ENCODE measurements around the gene NRF1.
"Not testable (repeated sequence)": the region's sequence is repeated elsewhere in the genome, so short reads cannot be mapped to it uniquely, and the experiment has no call there.

NRF1 gene

GRCh38 chr7:129782818-129783583 lies 171.5 kb downstream of the NRF1 start:
- no peak for DNase-seq (ENCODE audit: low spot score)

- no peak for DNase-seq (ENCODE audit: low spot score)
These were observed 172.0 kb downstream of the NRF1 start for GRCh38 chr7:129783584-129783919.

- no peak for DNase-seq (ENCODE audit: low spot score)
These were observed 172.9 kb downstream of the NRF1 start for GRCh38 chr7:129784437-129784782.

- no peak for DNase-seq (ENCODE audit: low spot score)
These were observed 173.5 kb downstream of the NRF1 start for GRCh38 chr7:129784783-129785684.

GRCh38 chr7:129785685-129786514 lies 174.4 kb downstream of the NRF1 start:
- DNase-seq (ENCODE audit: low spot score), result no peak

GRCh38 chr7:129786825-129787563 lies 175.5 kb downstream of the NRF1 start:
- DNase-seq (ENCODE audit: low spot score), result no peak

- DNase-seq (ENCODE audit: low spot score), result no peak
These were observed 177.5 kb downstream of the NRF1 start for GRCh38 chr7:129789000-129789399.

GRCh38 chr7:129789652-129790051 lies 178.1 kb downstream of the NRF1 start:
- DNase-seq (ENCODE audit: low spot score), result no peak

GRCh38 chr7:129790136-129790535 lies 178.6 kb downstream of the NRF1 start:
- DNase-seq (ENCODE audit: low spot score), result no peak

GRCh38 chr7:129792721-129793120 lies 181.2 kb downstream of the NRF1 start:
- DNase-seq (ENCODE audit: low spot score), result no peak

- no peak for DNase-seq (ENCODE audit: low spot score)
These were observed 182.2 kb downstream of the NRF1 start for GRCh38 chr7:129793506-129794310.

- not testable (repeated sequence) for DNase-seq (ENCODE audit: low spot score)
These were observed 182.9 kb downstream of the NRF1 start for GRCh38 chr7:129794461-129794860.

GRCh38 chr7:129796186-129796775 lies 184.8 kb downstream of the NRF1 start:
- DNase-seq (ENCODE audit: low spot score), result no peak

- DNase-seq (ENCODE audit: low spot score), result no peak
These were observed 185.8 kb downstream of the NRF1 start for GRCh38 chr7:129797214-129797789.

- no peak for DNase-seq (ENCODE audit: low spot score)
These were observed 187.3 kb downstream of the NRF1 start for GRCh38 chr7:129798616-129799349.

GRCh38 chr7:129799350-129799955 lies 187.9 kb downstream of the NRF1 start:
- no peak for DNase-seq (ENCODE audit: low spot score)

- no peak for DNase-seq (ENCODE audit: low spot score)
These were observed 189.4 kb downstream of the NRF1 start for GRCh38 chr7:129800901-129801300.

GRCh38 chr7:129801882-129802281 lies 190.4 kb downstream of the NRF1 start:
- DNase-seq (ENCODE audit: low spot score), result no peak

GRCh38 chr7:129803546-129804081 lies 192.1 kb downstream of the NRF1 start:
- DNase-seq (ENCODE audit: low spot score), result no peak

Data from germinal center (tissue), 1 donor.